Retinal pigment epithelial cell (primary cell): ENCODE data around the gene C8G.
A peak's percentile ranks its signal among the peaks of the same experiment; 100 is the strongest.

Experiments
- DNase-seq: peaks from one replicate; pipeline ENCODE4 v3.0.0-alpha.2; 2010; ENCODE audit warnings: low read depth
- H3K4me3 ChIP-seq: 2 replicates; pipeline ENCODE4 v1.5.1; 2011; ENCODE audit warnings: mild to moderate bottlenecking, low read length, control low read depth, moderate library complexity
- CTCF ChIP-seq: conservative IDR thresholded peaks from 2 replicates; pipeline ENCODE4 v1.5.1; 2011; ENCODE audit warnings: low read depth, low read length, control low read depth, inconsistent platforms

Gene C8G

GRCh38 chr9:136942112-136942880, 2.7 kb upstream of the C8G start:
- TF ChIP-seq CTCF = no peak
- no peak overlapping the region for H3K4me3 ChIP-seq
- DNase-seq = no peak

GRCh38 chr9:136942881-136943230, 2.2 kb upstream of the C8G start:
- no peak for TF ChIP-seq CTCF
- DNase-seq = no peak
- no peak overlapping the region for H3K4me3 ChIP-seq

GRCh38 chr9:136943291-136944211, 1.5 kb upstream of the C8G start:
- H3K4me3 ChIP-seq = peak overlapping the region; percentile 68
- DNase-seq = no peak
- TF ChIP-seq CTCF = no peak

GRCh38 chr9:136944212-136944518, 878 bp upstream of the C8G start:
- no peak for DNase-seq
- H3K4me3 ChIP-seq = peak overlapping the region; percentile 68
- no peak for TF ChIP-seq CTCF

GRCh38 chr9:136945333-136946227, 537 bp downstream of the C8G start:
- H3K4me3 ChIP-seq = no peak overlapping the region
- no peak for TF ChIP-seq CTCF
- no peak for DNase-seq

GRCh38 chr9:136946228-136947027, 1.4 kb downstream of the C8G start:
- no peak for DNase-seq

More at GRCh38 chr9:136946228-136947027, 1.4 kb downstream of the C8G start:
- no peak overlapping the region for H3K4me3 ChIP-seq
- TF ChIP-seq CTCF = no peak
